Omental fat pad (tissue), 4 donors: Measurements from ENCODE around the gene IDNK. TPM values are rescaled to one million over a fixed set of nuclear protein-coding genes. Genes with fewer than 3 reads are reported as not detected.

Experiments
- ATAC-seq: fragments of 150-250 bp; one replicate; pipeline ENCODE4 v1.9.1; 2016; ENCODE audit warnings: mild to moderate bottlenecking, moderate library complexity; ENCODE audit not compliant: low FRiP score
- DNase-seq: peaks from one replicate; pipeline ENCODE4 v3.0.0-alpha.2; 2019; ENCODE audit warnings: low spot score
- CTCF ChIP-seq, 3 donors: fragments of 450-650 bp; IDR thresholded peaks; one replicate each; pipeline ENCODE4 v1.5.1; 2016 to 2017; ENCODE audit warnings: antibody characterized with exemption in 3 of 3, mild to moderate bottlenecking in 3 of 3, moderate library complexity in 2 of 3
- total RNA-seq, 4 donors: library from RNA; depleted of rRNA; stranded (reverse); fragments of >200 nt; gene quantifications; one replicate each; pipeline ENCODE4 v1.1.0, GENCODE V29; 2016

Gene IDNK
- total RNA-seq, 4 donors from 2014 or later: 5.9 to 9.0 (median 7.7) TPM

GRCh38 chr9:83665580-83666200 is 42.7 kb downstream of the IDNK start:
- ATAC-seq (no peak), DNase-seq (no peak)
- no peak for TF ChIP-seq CTCF (IDR thresholded peaks at IDR 0.05)

- ATAC-seq (no peak), DNase-seq (no peak)
- no peak for TF ChIP-seq CTCF (IDR thresholded peaks at IDR 0.05)
Measured at GRCh38 chr9:83669067-83669466, 46.1 kb downstream of the IDNK start.

- ATAC-seq (no peak), DNase-seq (no peak)
- no peak for TF ChIP-seq CTCF (IDR thresholded peaks at IDR 0.05)
Measured at GRCh38 chr9:83670381-83670780, 47.4 kb downstream of the IDNK start.

- TF ChIP-seq CTCF (IDR thresholded peaks at IDR 0.05): no peak
- DNase-seq (no peak), ATAC-seq (no peak)
Measured at GRCh38 chr9:83671451-83671850, 48.5 kb downstream of the IDNK start.

- no peak for DNase-seq
- TF ChIP-seq CTCF (IDR thresholded peaks at IDR 0.05): no peak
- no peak for ATAC-seq
Measured at GRCh38 chr9:83675466-83675865, 52.5 kb downstream of the IDNK start.

GRCh38 chr9:83677596-83677995 is 54.7 kb downstream of the IDNK start:
- DNase-seq: no peak
- TF ChIP-seq CTCF (IDR thresholded peaks at IDR 0.05): no peak
- ATAC-seq: no peak

GRCh38 chr9:83680233-83680632 is 57.3 kb downstream of the IDNK start:
- DNase-seq (no peak), ATAC-seq (no peak)
- TF ChIP-seq CTCF (IDR thresholded peaks at IDR 0.05): no peak
